DMS79 (cell line): Measurements from ENCODE around the gene COL28A1.
A peak's percentile ranks its signal among the peaks of the same experiment; 100 is the strongest.
"Not testable (repeated sequence)": the region's sequence is repeated elsewhere in the genome, so short reads cannot be mapped to it uniquely, and the experiment has no call there.

ENCODE experiments used
- DNase-seq: peaks from one replicate; lab custom pipeline; 2025; lab: John Stamatoyannopoulos, UW

COL28A1 gene

GRCh38 chr7:7561591-7561990 lies 25.9 kb upstream of the COL28A1 start:
- DNase-seq, result not testable (repeated sequence)

GRCh38 chr7:7557252-7557651 lies 21.6 kb upstream of the COL28A1 start:
- DNase-seq, result no peak

DNA sequence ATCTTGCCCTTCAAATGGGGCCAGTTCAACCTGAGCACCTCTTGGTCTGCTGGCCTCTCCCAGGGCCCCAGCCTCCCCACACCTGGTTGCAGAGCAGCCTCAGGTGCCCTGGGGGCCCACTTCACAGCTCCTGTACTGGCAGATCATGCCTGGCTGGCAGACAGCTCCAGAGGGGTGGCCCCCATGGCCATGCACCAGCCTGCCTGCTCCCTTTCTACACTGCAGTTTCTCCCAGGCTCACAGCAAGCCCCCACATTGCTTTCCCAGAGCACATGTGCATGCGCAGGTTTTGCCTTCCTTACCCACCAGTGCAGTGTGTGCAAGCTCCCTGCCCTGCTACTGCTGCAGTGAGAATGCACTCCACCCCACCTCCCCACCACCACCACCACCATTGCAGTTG lies 21.2 kb upstream of the COL28A1 start:
- no peak for DNase-seq

- DNase-seq, result no peak
Observed at GRCh38 chr7:7554649-7555575, 19.2 kb upstream of the COL28A1 start.

- DNase-seq, result no peak
Observed at GRCh38 chr7:7554021-7554432, 18.4 kb upstream of the COL28A1 start.

DNA sequence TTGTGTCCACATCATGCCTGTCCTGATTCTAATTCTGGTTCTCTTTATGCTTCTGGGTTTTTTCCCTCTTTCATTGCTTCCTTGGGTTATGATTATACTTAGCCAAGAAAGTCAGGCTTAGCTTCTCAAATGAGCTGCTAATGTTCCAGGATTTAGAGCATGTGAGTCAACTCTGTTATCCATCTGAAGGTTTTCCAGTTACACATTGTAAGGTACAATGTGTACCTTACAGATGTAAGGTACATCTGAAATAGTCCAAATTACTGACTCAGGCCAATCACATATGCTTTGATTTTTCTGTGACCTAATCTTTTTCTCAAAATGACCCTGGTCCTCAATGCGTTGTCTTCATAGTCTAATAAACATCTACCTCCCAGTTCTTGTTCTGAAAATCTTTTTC lies 17.7 kb upstream of the COL28A1 start:
- no peak for DNase-seq

DNA sequence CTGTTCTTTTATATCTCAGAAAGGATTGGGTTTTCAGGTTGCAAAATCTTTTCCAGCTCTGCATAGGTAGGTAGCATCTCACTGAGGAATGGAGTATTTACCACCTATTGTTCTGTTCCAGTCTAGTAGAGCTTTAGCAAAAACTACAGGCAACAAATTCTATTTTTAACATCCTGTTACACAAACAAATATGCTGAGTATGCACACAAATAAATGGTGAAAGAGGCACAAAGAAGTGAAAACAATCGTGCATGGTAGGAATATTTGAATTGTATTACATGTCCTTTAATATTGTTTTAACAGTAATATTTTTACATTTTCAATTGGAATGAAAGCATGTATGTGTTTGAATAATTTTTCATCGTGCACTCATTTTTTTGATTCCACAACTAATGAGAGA lies 16.5 kb upstream of the COL28A1 start:
- DNase-seq, result no peak

GRCh38 chr7:7550663-7551062 lies 15.0 kb upstream of the COL28A1 start:
- DNase-seq, result no peak

DNA sequence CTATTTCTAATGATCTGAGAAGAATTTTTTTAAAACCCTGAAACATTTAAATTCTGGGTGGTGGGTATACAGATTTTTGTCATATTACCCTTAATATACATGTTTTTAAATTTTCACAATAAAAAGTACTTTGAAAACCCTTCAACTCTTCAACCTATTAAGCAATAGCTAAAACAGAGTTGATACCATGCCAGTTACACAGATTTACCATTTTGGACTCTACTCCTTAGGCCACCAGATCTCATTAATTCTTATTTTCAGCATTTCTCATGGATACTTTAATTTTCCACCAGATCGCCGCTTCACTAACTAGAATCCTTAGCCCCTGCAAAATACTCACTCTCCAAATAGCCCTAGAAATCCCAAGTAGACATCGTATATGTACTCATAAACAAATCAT lies 12.7 kb upstream of the COL28A1 start:
- DNase-seq, result no peak

- no peak for DNase-seq
Observed at GRCh38 chr7:7542251-7542835, 6.7 kb upstream of the COL28A1 start.

DNA sequence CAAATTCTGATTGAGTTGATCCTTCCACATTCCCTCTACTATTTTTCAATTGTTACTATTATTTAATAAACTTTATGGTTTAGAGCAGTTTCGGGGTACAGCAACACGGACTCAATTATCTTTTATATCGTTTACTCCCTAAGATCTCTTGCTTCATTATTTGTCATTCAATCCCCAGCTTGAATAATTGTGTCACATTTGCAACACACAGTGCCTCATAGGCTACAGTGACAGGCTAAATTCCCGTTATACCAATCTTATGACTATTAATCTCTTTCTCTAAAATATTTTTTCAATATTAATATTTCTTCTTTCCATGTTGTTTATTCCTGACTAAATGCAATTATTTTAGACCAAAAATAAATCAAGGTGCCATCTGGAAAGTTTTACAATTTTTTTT lies 4.0 kb upstream of the COL28A1 start:
- no peak for DNase-seq

- DNase-seq, result no peak
Observed at GRCh38 chr7:7539152-7539551, 3.5 kb upstream of the COL28A1 start.

GRCh38 chr7:7537711-7538110 lies 2.0 kb upstream of the COL28A1 start:
- no peak for DNase-seq

GRCh38 chr7:7536396-7537019 lies 835 bp upstream of the COL28A1 start:
- DNase-seq, result no peak

DNA sequence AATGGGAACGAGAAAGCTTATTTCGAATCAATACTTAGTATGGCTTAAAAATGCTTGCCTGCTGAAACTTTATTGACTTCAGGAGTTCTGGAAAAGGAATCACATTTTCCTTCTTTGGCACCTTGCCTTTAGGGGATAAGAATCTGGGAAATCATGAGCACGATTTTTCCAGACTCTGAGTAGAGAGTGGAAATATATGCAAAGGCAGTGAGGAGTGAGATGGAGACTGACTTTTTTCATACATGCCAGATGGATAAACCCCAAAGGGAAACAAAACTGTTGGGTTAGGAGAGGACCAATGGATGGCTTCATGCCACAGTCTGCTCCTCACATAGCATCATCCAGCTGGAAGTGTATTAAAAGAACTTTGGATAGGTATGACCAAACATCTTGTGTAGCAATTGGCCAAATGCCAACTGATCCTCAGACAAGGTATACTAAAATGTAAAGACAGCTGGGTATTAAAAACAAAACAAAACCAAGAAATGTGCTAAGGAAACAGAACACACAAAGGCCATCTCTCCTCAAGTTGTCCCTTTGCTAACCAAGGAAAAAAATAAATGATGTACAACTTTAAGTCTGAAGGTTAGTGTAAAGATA lies 1.7 kb downstream of the COL28A1 start:
- DNase-seq, result no peak

DNA sequence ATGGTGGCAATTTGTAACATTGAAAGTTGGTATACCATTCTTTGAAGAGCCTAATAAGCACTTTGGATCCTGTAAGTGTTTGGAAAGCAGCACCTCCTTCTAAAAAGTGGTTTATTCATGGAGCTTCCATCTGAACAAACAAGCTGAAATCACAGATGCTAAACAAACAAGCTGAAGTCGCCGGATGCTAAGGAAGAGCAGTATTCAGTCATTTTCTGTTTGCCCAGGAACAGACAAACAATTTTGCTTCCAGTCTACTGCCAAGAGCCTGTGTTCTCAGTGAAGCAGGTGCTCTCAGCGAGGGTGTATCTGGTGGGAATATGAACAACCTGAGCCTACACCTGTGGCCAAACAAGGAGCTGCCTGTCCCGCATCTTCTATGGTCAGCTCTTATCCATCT lies 6.3 kb downstream of the COL28A1 start:
- peak; percentile 61 for DNase-seq

DNA sequence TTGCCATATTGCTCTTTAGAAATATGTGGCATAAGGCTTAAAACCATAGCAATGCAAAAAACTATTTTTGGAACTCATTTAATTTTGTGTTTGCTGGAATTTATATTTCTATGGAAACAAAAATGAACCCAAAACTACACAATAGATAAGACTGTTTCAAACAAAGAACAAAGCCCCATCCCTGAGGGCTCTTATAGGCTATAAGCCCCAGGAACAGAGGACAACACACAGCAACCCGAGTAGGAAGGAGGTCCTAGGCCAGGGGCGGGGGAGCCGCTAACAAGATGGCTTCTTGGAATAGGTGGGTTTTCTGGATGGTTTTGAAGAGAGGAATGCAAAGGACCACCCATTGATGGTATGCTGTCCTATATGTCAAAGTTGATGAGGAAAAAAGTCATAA lies 8.6 kb downstream of the COL28A1 start:
- no peak for DNase-seq

DNA sequence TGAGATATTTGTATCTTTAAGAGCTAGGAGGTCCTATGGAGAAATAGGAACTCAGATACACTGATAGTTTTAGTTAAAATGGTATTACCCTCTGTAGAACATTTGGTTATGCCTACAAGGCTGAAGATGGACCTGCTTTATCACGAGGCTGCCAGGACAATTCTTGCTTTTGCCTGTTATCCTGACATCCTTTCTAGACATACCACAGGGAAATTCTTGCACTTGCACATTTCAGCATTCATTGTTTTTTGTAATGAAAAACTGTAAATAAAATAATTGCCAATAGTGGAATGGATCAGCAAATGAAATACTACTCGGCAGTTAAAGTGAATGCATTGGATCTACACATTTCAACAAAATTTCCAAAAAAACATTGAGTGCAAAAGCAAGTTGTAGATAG lies 9.7 kb downstream of the COL28A1 start:
- DNase-seq, result no peak

GRCh38 chr7:7524121-7524520 lies 11.6 kb downstream of the COL28A1 start:
- DNase-seq, result no peak

DNA sequence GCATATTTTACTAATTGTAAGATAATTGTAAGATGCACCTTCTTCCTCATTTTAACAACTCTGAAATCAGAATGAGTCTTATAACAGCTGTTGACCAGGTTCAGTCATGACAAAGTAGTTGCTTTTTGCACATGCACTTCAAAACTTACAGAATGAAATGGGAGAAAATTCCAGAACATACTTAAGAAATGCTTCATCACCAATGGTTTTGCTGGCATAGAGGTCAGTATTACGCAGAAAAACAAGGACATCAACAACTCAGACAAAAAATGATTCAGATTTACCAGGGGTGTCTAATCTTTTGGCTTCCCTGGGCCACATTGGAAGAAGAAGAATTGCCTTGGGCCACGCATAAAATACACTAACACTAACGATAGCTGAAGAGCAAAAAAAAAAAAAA lies 13.3 kb downstream of the COL28A1 start:
- DNase-seq, result no peak

- no peak for DNase-seq
Observed at GRCh38 chr7:7521259-7521658, 14.4 kb downstream of the COL28A1 start.

DNA sequence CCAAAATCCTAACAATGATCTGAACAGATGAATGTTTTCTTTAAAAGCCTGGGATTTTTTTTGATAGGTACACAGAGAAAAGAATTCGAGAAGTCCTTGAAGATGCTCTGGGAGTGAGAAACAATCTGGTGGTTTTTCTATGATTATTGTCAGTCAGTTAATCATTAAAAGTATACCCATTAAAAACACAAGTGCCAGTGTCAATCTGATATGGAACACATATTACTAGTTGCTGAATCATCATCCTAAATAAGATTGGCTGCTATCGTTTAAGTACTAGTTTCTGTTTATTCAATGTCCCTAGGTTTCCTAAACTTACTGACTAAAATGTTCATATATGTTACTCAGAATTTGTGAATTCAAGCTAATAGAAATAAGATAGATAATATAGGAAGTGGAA lies 16.1 kb downstream of the COL28A1 start:
- no peak for DNase-seq

GRCh38 chr7:7519056-7519455 lies 16.6 kb downstream of the COL28A1 start:
- DNase-seq, result no peak
